GM12864 (cell line): ENCODE data around the gene MTHFSD.

Source experiments
- DNase-seq: peaks from one replicate; pipeline ENCODE4 v3.0.0-alpha.2; 2011; ENCODE audit warnings: low read depth
- H3K4me3 ChIP-seq: 2 replicates; pipeline ENCODE4 v1.5.1; 2011; ENCODE audit warnings: mild to moderate bottlenecking, low read depth, low read length, control low read depth
- TF ChIP-seq, protein P1 (sequence below): IDR thresholded peaks from 2 replicates; pipeline ENCODE4 v1.5.1; 2011; ENCODE audit warnings: low read depth, mild to moderate bottlenecking, moderate library complexity, low read length, control low read depth, inconsistent platforms; ENCODE audit errors: missing control alignments

Gene MTHFSD

DNA sequence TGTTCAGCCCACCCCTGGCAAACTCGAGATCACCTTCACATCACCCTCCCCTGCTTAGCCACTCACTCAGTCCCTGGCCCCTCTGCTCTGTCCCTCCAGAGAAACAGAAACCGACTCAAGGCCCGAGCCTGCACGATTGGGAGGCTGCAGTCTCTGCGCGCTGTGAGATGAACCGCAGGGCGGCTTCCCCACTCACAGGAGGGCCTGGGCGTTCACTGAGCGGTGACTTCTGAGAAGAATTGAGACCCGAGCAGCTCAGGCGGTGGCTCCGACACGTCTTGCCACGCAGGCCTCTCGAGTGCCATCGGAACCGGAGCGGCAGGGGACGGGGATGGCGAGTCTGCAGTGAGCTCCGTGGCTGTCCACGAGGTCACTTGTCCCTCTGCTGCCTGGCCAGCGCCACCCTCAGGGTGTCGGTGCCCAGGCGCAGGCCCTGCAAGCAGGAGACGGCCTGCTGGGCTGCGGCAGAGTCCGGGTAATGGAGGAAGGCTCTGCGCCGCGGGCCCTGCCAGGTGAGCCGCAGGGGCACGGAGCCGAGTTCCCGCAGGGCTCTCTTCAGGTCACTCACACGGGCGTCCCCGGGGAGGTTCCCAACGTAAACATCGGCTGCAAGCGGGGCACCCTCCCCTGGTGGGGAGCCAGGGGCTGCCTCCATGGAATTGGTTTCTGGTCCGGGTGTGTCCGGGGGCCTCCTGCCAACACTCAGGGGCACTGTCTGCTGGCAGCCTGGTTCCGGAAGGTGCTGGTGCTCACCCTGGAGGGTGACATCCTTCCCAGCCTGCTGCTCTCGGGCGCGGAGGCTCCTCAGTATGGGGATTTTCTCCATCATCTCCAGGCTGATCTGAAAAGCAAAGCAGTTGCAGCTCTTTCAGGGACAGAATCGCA lies 23.2 kb downstream of the MTHFSD start:
- H3K4me3 ChIP-seq: no peak overlapping the region
- no peak for DNase-seq
- TF ChIP-seq, protein P1, sequence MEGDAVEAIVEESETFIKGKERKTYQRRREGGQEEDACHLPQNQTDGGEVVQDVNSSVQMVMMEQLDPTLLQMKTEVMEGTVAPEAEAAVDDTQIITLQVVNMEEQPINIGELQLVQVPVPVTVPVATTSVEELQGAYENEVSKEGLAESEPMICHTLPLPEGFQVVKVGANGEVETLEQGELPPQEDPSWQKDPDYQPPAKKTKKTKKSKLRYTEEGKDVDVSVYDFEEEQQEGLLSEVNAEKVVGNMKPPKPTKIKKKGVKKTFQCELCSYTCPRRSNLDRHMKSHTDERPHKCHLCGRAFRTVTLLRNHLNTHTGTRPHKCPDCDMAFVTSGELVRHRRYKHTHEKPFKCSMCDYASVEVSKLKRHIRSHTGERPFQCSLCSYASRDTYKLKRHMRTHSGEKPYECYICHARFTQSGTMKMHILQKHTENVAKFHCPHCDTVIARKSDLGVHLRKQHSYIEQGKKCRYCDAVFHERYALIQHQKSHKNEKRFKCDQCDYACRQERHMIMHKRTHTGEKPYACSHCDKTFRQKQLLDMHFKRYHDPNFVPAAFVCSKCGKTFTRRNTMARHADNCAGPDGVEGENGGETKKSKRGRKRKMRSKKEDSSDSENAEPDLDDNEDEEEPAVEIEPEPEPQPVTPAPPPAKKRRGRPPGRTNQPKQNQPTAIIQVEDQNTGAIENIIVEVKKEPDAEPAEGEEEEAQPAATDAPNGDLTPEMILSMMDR: no peak

DNA sequence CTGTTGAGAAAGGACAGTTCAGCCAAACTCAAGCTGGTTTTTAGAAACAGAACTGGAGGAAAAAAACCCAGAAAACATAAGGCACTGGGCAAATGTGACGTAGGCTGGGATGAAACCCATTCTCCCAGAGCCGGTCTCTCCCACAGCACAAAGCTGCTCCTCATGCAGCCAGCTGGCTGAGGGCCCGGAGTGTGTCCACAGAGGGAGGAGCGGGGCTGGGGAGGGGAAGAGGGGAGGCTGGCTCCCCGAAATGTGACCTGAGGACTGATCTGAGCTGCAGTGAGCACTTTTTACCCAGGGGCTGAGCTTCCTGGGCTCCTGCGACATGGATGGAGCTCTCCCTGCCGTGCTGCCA lies 23.9 kb downstream of the MTHFSD start:
- H3K4me3 ChIP-seq: no peak overlapping the region
- no peak for DNase-seq
- TF ChIP-seq, protein P1: no peak

DNA sequence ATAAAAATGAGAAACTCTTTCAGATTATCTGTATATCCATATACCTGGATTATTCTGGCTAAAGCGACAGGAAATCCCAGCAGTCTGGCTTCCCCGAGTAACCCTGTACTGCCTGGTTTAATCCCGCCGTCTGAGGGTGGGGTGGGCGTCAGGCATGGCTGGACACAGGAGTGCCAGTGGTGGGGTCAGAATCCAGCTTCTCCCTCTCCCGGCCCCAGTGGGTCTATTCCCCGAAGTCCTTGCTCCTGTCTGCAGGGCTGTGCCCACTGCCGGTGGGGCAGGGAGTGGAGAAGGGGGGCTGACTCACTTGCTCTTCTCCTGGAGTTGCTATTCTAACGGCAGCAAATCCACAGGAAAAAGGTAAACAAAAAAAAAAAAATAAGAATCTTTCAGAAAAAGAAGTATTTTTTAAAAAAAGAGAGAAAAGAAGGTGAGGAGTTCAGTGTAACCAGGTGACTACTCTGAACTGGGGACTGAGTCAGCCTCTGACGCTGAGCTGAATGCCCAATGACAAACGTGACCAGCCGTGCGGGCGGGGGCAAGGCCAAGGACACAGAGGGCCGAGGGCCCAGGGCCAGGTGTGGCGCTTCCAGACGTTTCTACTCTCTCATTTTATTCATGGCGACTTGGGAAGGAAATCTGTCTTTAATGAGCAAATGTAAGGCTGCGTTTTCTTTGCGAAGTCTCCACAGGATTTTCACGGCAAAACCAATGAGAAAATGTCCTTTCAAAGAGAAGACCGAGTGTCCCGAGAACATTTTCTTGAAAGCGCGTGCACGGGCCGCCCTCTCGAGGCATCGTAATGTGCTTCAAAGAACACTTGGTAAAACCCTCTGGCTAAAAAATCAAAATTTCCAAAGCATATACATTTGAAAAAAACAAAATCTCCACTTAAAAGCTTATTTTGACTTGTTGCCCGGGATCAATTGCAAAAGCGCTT lies 24.5 kb downstream of the MTHFSD start:
- no peak overlapping the region for H3K4me3 ChIP-seq
- TF ChIP-seq, protein P1: no peak
- DNase-seq: no peak

DNA sequence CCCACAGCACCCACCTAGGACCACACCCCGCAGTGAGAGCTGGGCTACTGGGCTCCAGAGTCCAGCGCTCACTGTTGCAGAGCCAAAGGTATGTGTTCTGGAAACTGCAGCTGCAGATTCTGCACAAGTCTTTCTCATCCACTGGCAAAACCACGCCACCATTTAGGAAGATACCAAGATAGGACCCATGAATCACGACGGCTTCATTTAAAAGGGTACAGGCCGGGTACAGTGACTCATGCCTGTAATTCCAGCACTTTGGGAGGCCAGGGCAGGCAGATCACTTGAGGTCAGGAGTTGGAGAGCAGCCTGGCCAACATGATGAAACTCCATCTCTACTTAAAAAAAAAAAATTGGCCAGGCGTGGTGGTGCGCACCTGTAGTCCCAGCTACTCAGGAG lies 25.9 kb downstream of the MTHFSD start:
- TF ChIP-seq, protein P1: no peak
- H3K4me3 ChIP-seq: no peak overlapping the region
- DNase-seq: no peak

DNA sequence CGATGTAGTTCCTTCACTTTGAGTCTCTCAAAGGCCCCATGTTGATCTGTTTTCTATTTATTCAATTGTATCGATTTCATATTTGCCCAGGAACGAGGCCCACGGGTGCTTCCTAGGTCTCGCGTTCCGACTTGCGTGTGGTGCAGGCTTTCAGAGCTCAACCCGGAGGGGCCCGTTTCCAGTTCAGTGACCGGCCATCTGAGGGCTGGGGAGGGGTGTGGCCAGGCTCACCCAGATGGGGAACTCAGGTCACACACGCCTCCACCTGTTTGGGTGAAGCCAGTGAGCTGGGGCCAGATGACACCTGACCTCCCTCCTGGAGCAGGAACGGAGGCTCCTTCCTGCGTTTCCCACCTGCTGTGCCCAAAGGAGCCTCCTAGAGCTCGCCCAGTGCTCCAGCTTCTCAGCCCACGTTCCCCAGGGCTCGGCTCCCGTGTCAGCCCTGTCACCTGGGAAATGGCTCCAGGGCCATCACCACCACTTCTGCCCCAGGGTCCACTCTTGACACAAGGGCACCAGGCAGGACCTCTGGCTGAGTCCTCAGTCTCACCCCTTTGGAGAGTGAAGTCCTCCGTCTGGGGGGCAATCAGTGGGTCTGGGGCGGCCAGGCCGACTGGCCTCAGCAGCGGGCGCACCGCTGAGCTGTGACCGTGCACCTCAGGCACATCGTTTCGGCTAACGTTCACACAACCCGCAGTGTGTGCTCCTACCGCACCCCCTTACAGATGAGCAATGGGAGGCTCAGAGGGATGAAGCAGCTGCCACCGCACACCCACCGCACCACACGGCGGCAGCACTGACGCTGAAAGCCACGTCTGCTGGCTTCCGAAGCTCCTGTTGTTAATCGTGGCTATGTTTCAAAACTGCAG lies 26.7 kb downstream of the MTHFSD start:
- TF ChIP-seq, protein P1: no peak

DNA sequence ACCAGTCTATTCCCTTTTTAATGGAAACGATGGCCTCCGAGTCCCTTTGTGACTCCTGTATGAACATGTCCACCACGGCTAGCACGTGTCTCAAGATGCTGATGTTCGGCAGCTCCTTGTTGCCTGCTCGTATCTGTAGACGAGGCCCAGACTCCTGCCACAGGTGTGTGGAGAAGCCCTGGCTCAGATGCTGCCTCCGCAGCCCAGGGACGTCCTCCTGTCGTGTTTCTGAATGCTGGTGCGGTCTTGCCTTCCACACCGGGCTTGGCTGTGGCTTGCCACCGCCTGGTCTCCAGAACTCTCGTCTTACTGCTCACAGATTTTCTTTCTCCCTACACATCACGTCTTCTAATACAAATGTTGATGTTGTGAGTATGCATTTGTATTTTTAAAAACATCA lies 27.7 kb downstream of the MTHFSD start:
- H3K4me3 ChIP-seq: no peak overlapping the region
- TF ChIP-seq, protein P1: no peak
- no peak for DNase-seq

More for the DNA sequence above, 26.7 kb downstream of the MTHFSD start:
- H3K4me3 ChIP-seq: no peak overlapping the region
- no peak for DNase-seq
